ENCODE measurements around the gene CXorf58.
A peak's percentile ranks its signal among the peaks of the same experiment; 100 is the strongest.

Gene CXorf58

GRCh38 chrX:23902419-23902818 lies 5.4 kb upstream of the CXorf58 start:
- H3K4me3 ChIP-seq (ENCODE audit: low read length) = peak overlapping the region; percentile 28
- peak overlapping the region; percentile 7 for H3K9ac ChIP-seq (ENCODE audit: low read length)
- H3K4me1 ChIP-seq (ENCODE audit: control insufficient read depth, insufficient read depth, low read length) = peaks cover 37% of the 10 kb centered on the region
- H3K9me3 ChIP-seq (ENCODE audit: control insufficient read depth, low read length) = no peaks in the 10 kb centered on the region
- H3K36me3 ChIP-seq (ENCODE audit: control insufficient read depth, insufficient read depth, low read length) = no peaks in the 10 kb centered on the region
- H3K27me3 ChIP-seq (ENCODE audit: control insufficient read depth, insufficient read depth, low read length) = no peaks in the 10 kb centered on the region

DNA sequence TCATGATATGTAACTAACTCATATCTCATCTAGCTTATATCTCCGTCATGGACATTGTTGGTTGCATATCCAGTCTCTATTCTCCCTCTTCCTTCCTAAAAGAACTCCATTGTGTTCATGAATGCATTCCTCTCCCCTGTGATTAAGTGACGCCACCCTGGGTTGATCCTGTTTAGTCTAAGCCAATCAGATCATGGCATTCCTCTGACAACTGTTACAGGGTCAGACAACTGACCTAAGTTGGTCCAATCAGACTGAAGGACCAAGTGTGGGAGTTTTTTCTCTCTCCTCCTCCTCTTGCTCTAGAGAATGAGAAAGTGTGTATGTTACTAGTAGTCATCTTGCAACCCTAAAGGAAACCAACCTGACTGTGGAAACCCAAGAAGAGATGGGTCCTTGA lies 3.7 kb upstream of the CXorf58 start:
- no peak overlapping the region for H3K9ac ChIP-seq (ENCODE audit: low read length)
- peaks cover 28% of the 10 kb centered on the region for H3K4me1 ChIP-seq (ENCODE audit: control insufficient read depth, insufficient read depth, low read length)
- H3K36me3 ChIP-seq (ENCODE audit: control insufficient read depth, insufficient read depth, low read length) = no peaks in the 10 kb centered on the region
- no peak overlapping the region for H3K4me3 ChIP-seq (ENCODE audit: low read length)
- H3K9me3 ChIP-seq (ENCODE audit: control insufficient read depth, low read length) = no peaks in the 10 kb centered on the region
- no peaks in the 10 kb centered on the region for H3K27me3 ChIP-seq (ENCODE audit: control insufficient read depth, insufficient read depth, low read length)

- peak overlapping the region; percentile 73 for H3K9ac ChIP-seq (ENCODE audit: low read length)
- no peaks in the 10 kb centered on the region for H3K9me3 ChIP-seq (ENCODE audit: control insufficient read depth, low read length)
- no peaks in the 10 kb centered on the region for H3K27me3 ChIP-seq (ENCODE audit: control insufficient read depth, insufficient read depth, low read length)
- peaks cover 9% of the 10 kb centered on the region for H3K4me1 ChIP-seq (ENCODE audit: control insufficient read depth, insufficient read depth, low read length)
- no peaks in the 10 kb centered on the region for H3K36me3 ChIP-seq (ENCODE audit: control insufficient read depth, insufficient read depth, low read length)
- H3K4me3 ChIP-seq (ENCODE audit: low read length) = peak overlapping the region; percentile 36
These were observed 702 bp upstream of the CXorf58 start for GRCh38 chrX:23907111-23907497.

GRCh38 chrX:23908219-23909004 lies 606 bp downstream of the CXorf58 start:
- H3K4me3 ChIP-seq (ENCODE audit: low read length) = no peak overlapping the region
- peak overlapping the region; percentile 44 for H3K9ac ChIP-seq (ENCODE audit: low read length)
- peaks cover 7% of the 10 kb centered on the region for H3K4me1 ChIP-seq (ENCODE audit: control insufficient read depth, insufficient read depth, low read length)
- no peaks in the 10 kb centered on the region for H3K9me3 ChIP-seq (ENCODE audit: control insufficient read depth, low read length)
- H3K27me3 ChIP-seq (ENCODE audit: control insufficient read depth, insufficient read depth, low read length) = no peaks in the 10 kb centered on the region
- no peaks in the 10 kb centered on the region for H3K36me3 ChIP-seq (ENCODE audit: control insufficient read depth, insufficient read depth, low read length)

DNA sequence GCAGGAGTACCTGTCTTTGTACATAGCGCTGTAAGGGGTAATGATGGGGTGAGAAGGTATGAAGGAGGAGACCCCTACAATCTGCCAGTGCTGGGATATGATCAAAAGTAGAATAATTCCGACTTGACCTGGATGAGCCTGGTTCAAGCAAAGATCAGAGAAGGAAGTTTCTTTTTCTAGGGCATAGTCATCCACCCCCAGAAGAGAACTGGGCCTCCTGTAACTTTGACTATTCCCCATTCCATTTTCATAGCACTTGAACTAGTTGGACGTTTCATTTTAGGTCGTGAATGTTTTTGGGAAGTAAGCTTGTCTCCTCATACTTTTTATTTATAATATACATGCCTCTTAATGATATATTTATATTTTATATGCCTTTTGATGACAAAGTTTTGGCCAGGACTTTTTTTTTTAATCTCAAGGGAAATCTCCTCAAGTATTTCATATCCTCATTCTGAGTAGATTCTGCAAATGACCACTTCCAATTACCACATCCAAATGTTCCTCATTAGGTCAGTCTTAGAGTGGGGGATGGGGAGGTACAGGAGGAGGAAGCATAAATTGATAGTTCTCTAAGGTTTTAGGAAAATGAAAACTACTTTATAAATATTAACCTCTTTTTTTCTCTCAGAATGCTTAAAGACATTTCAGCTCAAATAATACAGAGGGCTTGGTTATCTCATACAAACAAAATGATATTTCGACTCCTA lies 3.5 kb downstream of the CXorf58 start:
- no peaks in the 10 kb centered on the region for H3K36me3 ChIP-seq (ENCODE audit: control insufficient read depth, insufficient read depth, low read length)
- H3K4me3 ChIP-seq (ENCODE audit: low read length) = no peak overlapping the region
- no peaks in the 10 kb centered on the region for H3K27me3 ChIP-seq (ENCODE audit: control insufficient read depth, insufficient read depth, low read length)
- H3K9ac ChIP-seq (ENCODE audit: low read length) = no peak overlapping the region
- H3K9me3 ChIP-seq (ENCODE audit: control insufficient read depth, low read length) = no peaks in the 10 kb centered on the region
- peaks cover 7% of the 10 kb centered on the region for H3K4me1 ChIP-seq (ENCODE audit: control insufficient read depth, insufficient read depth, low read length)

- Histone ChIP-seq H3K36me3 (ENCODE audit: control insufficient read depth, insufficient read depth, low read length) (no peaks in the 10 kb centered on the region), H3K4me1 (ENCODE audit: control insufficient read depth, insufficient read depth, low read length) (no peaks in the 10 kb centered on the region)
These were observed 11.3 kb downstream of the CXorf58 start for GRCh38 chrX:23919148-23919547.

GRCh38 chrX:23919706-23920320 lies 12.0 kb downstream of the CXorf58 start:
- Histone ChIP-seq H3K9me3 (ENCODE audit: control insufficient read depth, low read length) (no peaks in the 10 kb centered on the region), H3K4me1 (ENCODE audit: control insufficient read depth, insufficient read depth, low read length) (no peaks in the 10 kb centered on the region), H3K27me3 (ENCODE audit: control insufficient read depth, insufficient read depth, low read length) (no peaks in the 10 kb centered on the region), H3K9ac (ENCODE audit: low read length) (no peak overlapping the region), H3K36me3 (ENCODE audit: control insufficient read depth, insufficient read depth, low read length) (no peaks in the 10 kb centered on the region), H3K4me3 (ENCODE audit: low read length) (no peak overlapping the region)

More at GRCh38 chrX:23919148-23919547, 11.3 kb downstream of the CXorf58 start:
- Histone ChIP-seq H3K9ac (ENCODE audit: low read length) (no peak overlapping the region), H3K4me3 (ENCODE audit: low read length) (no peak overlapping the region), H3K27me3 (ENCODE audit: control insufficient read depth, insufficient read depth, low read length) (no peaks in the 10 kb centered on the region), H3K9me3 (ENCODE audit: control insufficient read depth, low read length) (no peaks in the 10 kb centered on the region)

- Histone ChIP-seq H3K36me3 (ENCODE audit: control insufficient read depth, insufficient read depth, low read length) (no peaks in the 10 kb centered on the region), H3K9me3 (ENCODE audit: control insufficient read depth, low read length) (no peaks in the 10 kb centered on the region), H3K4me3 (ENCODE audit: low read length) (no peak overlapping the region), H3K9ac (ENCODE audit: low read length) (no peak overlapping the region), H3K27me3 (ENCODE audit: control insufficient read depth, insufficient read depth, low read length) (no peaks in the 10 kb centered on the region), H3K4me1 (ENCODE audit: control insufficient read depth, insufficient read depth, low read length) (no peaks in the 10 kb centered on the region)
These were observed 18.2 kb downstream of the CXorf58 start for GRCh38 chrX:23926015-23926414.

DNA sequence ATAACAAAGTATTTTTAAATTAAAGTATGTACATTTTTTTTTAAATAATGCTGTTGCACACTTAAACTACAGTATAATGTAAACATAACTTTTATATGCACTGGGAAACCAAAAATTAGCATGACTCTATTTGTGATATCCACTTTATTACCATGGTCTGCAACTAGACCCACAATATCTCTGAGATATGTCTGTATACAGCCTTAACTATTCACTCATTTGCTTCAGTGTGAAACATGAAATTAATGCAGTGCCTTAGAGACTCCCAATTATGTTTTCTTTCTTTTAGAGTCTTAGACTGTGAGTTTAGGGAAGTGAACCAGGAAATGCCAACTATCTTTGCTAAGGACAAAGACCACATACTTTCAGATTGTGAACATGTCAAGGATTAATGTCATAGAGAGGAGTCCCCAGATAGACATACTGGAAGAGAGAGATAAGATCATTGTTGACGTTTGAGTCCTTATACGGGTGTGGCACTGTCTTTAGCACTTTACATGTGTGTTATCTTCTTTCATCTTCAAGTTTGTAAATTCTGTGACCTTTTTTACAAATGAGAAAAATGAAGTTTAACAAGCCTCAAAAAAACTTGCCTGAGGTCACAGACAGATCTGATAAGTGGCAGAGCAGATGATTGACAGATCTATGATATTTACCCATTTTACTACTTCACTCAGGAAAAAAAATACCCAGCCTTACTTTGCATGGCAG lies 23.2 kb downstream of the CXorf58 start:
- no peaks in the 10 kb centered on the region for H3K27me3 ChIP-seq (ENCODE audit: control insufficient read depth, insufficient read depth, low read length)
- no peaks in the 10 kb centered on the region for H3K9me3 ChIP-seq (ENCODE audit: control insufficient read depth, low read length)

DNA sequence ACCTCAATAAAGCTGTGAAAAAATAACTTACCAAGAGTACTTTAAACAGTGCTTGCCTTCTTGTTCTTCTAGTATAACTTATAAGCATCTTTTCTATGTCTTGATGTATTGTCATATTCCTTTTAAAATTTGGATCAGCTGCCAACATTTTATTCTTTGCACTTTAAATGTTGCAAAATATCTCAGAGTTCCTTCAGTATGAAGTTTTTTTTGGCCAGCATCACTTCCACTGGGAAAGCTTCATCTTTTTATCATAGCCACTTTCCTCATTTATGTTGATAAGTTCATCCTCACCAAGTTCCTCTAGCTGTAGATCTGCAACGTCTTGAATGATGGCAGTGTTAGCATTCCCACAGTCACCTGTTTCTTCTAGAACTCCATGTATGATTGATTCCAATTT lies 24.2 kb downstream of the CXorf58 start:
- Histone ChIP-seq H3K9ac (ENCODE audit: low read length) (no peak overlapping the region), H3K4me1 (ENCODE audit: control insufficient read depth, insufficient read depth, low read length) (no peaks in the 10 kb centered on the region), H3K36me3 (ENCODE audit: control insufficient read depth, insufficient read depth, low read length) (no peaks in the 10 kb centered on the region), H3K27me3 (ENCODE audit: control insufficient read depth, insufficient read depth, low read length) (no peaks in the 10 kb centered on the region), H3K4me3 (ENCODE audit: low read length) (no peak overlapping the region), H3K9me3 (ENCODE audit: control insufficient read depth, low read length) (no peaks in the 10 kb centered on the region)

More for the DNA sequence above, 23.2 kb downstream of the CXorf58 start:
- no peak overlapping the region for H3K9ac ChIP-seq (ENCODE audit: low read length)
- H3K36me3 ChIP-seq (ENCODE audit: control insufficient read depth, insufficient read depth, low read length) = no peaks in the 10 kb centered on the region
- no peaks in the 10 kb centered on the region for H3K4me1 ChIP-seq (ENCODE audit: control insufficient read depth, insufficient read depth, low read length)
- no peak overlapping the region for H3K4me3 ChIP-seq (ENCODE audit: low read length)

DNA sequence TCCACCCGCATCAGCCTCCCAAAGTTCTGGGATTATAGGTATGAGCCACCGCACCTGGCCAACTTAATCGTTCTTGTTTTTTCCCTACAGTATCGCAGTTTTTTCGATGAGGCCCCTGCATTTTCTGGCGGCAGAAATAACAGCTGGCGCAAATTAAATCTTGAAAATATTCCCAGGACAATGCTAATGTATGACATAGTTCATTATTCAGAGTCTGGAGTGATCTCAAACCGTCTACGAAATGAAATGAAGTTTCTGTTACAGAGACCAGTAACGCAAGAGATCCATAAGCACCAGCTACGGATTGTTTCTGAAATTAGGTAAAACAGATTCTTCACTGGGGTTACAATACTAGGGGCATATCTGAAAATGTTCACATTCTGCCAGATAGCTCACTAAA lies 27.3 kb downstream of the CXorf58 start:
- no peak overlapping the region for H3K9ac ChIP-seq (ENCODE audit: low read length)
- H3K36me3 ChIP-seq (ENCODE audit: control insufficient read depth, insufficient read depth, low read length) = no peaks in the 10 kb centered on the region
- H3K4me1 ChIP-seq (ENCODE audit: control insufficient read depth, insufficient read depth, low read length) = no peaks in the 10 kb centered on the region
- H3K27me3 ChIP-seq (ENCODE audit: control insufficient read depth, insufficient read depth, low read length) = no peaks in the 10 kb centered on the region
- no peak overlapping the region for H3K4me3 ChIP-seq (ENCODE audit: low read length)
- no peaks in the 10 kb centered on the region for H3K9me3 ChIP-seq (ENCODE audit: control insufficient read depth, low read length)

- H3K9ac ChIP-seq (ENCODE audit: low read length) = no peak overlapping the region
- no peaks in the 10 kb centered on the region for H3K36me3 ChIP-seq (ENCODE audit: control insufficient read depth, insufficient read depth, low read length)
- no peaks in the 10 kb centered on the region for H3K27me3 ChIP-seq (ENCODE audit: control insufficient read depth, insufficient read depth, low read length)
- H3K9me3 ChIP-seq (ENCODE audit: control insufficient read depth, low read length) = no peaks in the 10 kb centered on the region
- H3K4me3 ChIP-seq (ENCODE audit: low read length) = no peak overlapping the region
- no peaks in the 10 kb centered on the region for H3K4me1 ChIP-seq (ENCODE audit: control insufficient read depth, insufficient read depth, low read length)
These were observed 28.4 kb downstream of the CXorf58 start for GRCh38 chrX:23936180-23936579.
